ENCODE results near the gene CBX5.

DNA sequence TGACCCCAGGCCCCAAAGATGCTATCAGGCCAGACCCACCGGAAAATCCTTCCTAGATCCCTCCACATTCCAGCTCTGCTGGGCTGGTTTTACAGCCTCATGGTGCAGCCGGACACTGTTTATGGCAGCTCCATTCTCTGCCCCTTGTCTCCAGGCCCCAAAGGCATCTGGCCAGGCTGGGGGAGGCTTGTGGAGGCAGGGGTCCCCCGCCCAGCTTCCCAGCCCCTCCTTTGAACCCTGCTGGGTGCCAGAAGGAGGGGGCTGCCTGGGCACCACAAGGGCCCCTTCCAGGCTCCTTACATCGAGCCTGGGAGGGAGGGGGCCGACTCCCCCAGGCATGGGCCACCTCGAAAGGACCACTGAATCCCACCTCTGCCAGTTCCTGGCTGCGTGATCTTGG is 71.3 kb downstream of the CBX5 start:
- TF ChIP-seq CTCF (optimal IDR thresholded peaks at IDR 0.05 in 1 of 3, IDR thresholded peaks at IDR 0.05 in 1 of 3, conservative IDR thresholded peaks at IDR 0.05 in 1 of 3; ENCODE audit: extremely low read depth in 1 of 3, insufficient read depth in 2 of 3, low read length in 3 of 3): no peak
- no peak for TF ChIP-seq EZH2 (IDR thresholded peaks at IDR 0.05; ENCODE audit: low read length)

Data from keratinocyte (primary cell).